PC-9 (cell line): Measurements from ENCODE around the gene CGB8. TPM values are rescaled to one million over a fixed set of nuclear protein-coding genes. Genes with fewer than 3 reads are reported as not detected.

Experiments
- BruUV-seq: library from RNA; stranded (reverse); fragments of 400-500 nt; replicated peaks from 2 replicates; lab custom pipeline; 2021; lab: Mats Ljungman, UMichigan
- CTCF ChIA-PET: fragments of 300-600 bp; sonication (Branson Sonifier 250); formaldehyde crosslinking; loops from one replicate; lab custom pipeline; 2022; ENCODE audit warnings: antibody characterized with exemption; lab: Charles Lee
- POLR2A ChIA-PET: fragments of 300-600 bp; sonication (Branson Sonifier 250); formaldehyde crosslinking; loops from one replicate; lab custom pipeline; 2022; ENCODE audit warnings: antibody characterized with exemption; ENCODE audit not compliant: unreplicated experiment; lab: Charles Lee
- DNase-seq, 2 experiments: peaks; one replicate each; pipeline versions ENCODE4 v3.0.0 to v3.0.0-alpha.2; 2015 to 2022; ENCODE audit warnings: mixed read lengths in 1 of 2
- H2AFZ ChIP-seq: fragments of 200-600 bp; sonication (generic); 2 replicates; pipeline ENCODE4 v1.8.1; 2017; ENCODE audit warnings: antibody characterized with exemption
- H3F3A ChIP-seq: fragments of 200-600 bp; sonication (generic); 2 replicates; pipeline ENCODE4 v1.8.1; 2017; ENCODE audit warnings: antibody characterized with exemption, mild to moderate bottlenecking, low read depth; ENCODE audit not compliant: insufficient read depth
- H3K27ac ChIP-seq: fragments of 200-600 bp; sonication (generic); 2 replicates; pipeline ENCODE4 v1.6.1; 2016; ENCODE audit warnings: mixed run types
- H3K27me3 ChIP-seq: fragments of 200-600 bp; sonication (generic); 2 replicates; pipeline ENCODE4 v1.6.1; 2016; ENCODE audit warnings: low read depth, mixed run types; ENCODE audit not compliant: insufficient read depth
- H3K36me3 ChIP-seq: fragments of 200-600 bp; sonication (generic); 2 replicates; pipeline ENCODE4 v1.6.1; 2016; ENCODE audit warnings: low read depth, mixed run types
- H3K4me1 ChIP-seq: fragments of 200-600 bp; sonication (generic); replicated peaks from 2 replicates; pipeline ENCODE4 v1.6.1; 2016; ENCODE audit warnings: mixed run types; ENCODE audit not compliant: insufficient read depth
- H3K4me2 ChIP-seq: fragments of 200-600 bp; sonication (generic); 2 replicates; pipeline ENCODE4 v1.6.1; 2017; ENCODE audit warnings: mixed run types
- H3K4me3 ChIP-seq: fragments of 200-600 bp; sonication (generic); 2 replicates; pipeline ENCODE4 v1.6.1; 2016; ENCODE audit warnings: mixed run types
- H3K79me2 ChIP-seq: fragments of 200-600 bp; sonication (generic); 2 replicates; pipeline ENCODE4 v1.6.1; 2017; ENCODE audit warnings: low read depth, mixed run types
- H3K9me2 ChIP-seq: fragments of 200-600 bp; sonication (generic); 2 replicates; pipeline ENCODE4 v1.8.1; 2017; ENCODE audit warnings: mild to moderate bottlenecking; ENCODE audit not compliant: insufficient read depth
- H3K9me3 ChIP-seq: fragments of 200-600 bp; sonication (generic); 2 replicates; pipeline ENCODE4 v1.8.1; 2016; ENCODE audit warnings: low read depth; ENCODE audit not compliant: insufficient read depth
- H4K20me1 ChIP-seq: fragments of 200-600 bp; sonication (generic); 2 replicates; pipeline ENCODE4 v1.8.1; 2017; ENCODE audit not compliant: insufficient read depth
- CTCF ChIP-seq: fragments of 200-600 bp; sonication (generic); conservative IDR thresholded peaks from 2 replicates; pipeline ENCODE4 v1.6.1; 2017; ENCODE audit warnings: mixed run types, antibody characterized with exemption, mild to moderate bottlenecking, moderate library complexity
- EZH2 ChIP-seq: fragments of 200-600 bp; sonication (generic); IDR thresholded peaks from 2 replicates; pipeline ENCODE4 v1.8.0; 2017; ENCODE audit warnings: antibody characterized with exemption, low read depth
- intact Hi-C: fragments of 100-400 bp; cut with micrococcal nuclease; formaldehyde crosslinking; loops from one replicate; pipeline ENCODE4 v1.10.0; 2022; ENCODE audit not compliant: unreplicated experiment
- total RNA-seq: library from RNA; stranded (reverse); gene quantifications from 2 replicates; pipeline ENCODE4 v1.2.3, GENCODE V29; 2021

The CGB8 gene
- total RNA-seq, 1 experiment from 2014 or later, result 1.0 TPM

GRCh38 chr19:49069026-49069425 is 20.1 kb upstream of the CGB8 start:
- Histone ChIP-seq H3K79me2 (no peaks in the 10 kb centered on the region), H3K36me3 (no peaks in the 10 kb centered on the region), H4K20me1 (no peaks in the 10 kb centered on the region), H3K27me3 (peaks cover 41% of the 10 kb centered on the region), H3F3A (peaks cover 21% of the 10 kb centered on the region; the same call in 1 of the 2 replicates), H2AFZ (no peak overlapping the region), H3K4me2 (no peak overlapping the region), H3K4me3 (no peak overlapping the region), H3K9me3 (no peaks in the 10 kb centered on the region), H3K9me2 (no peaks in the 10 kb centered on the region), H3K27ac (no peak overlapping the region), H3K4me1 (peaks cover 11% of the 10 kb centered on the region)
- no peak for DNase-seq
- no TSS peak for BruUV-seq
- TF ChIP-seq CTCF (no peak), EZH2 (no peak)
- POLR2A ChIA-PET, result no interaction called here
- intact Hi-C loops, result no loop called here
- CTCF ChIA-PET, result interaction anchor here (0.6 kb wide), 1 partner anchor 330 kb away, joined by 4 read pairs; no protein-coding TSS in a partner anchor

DNA sequence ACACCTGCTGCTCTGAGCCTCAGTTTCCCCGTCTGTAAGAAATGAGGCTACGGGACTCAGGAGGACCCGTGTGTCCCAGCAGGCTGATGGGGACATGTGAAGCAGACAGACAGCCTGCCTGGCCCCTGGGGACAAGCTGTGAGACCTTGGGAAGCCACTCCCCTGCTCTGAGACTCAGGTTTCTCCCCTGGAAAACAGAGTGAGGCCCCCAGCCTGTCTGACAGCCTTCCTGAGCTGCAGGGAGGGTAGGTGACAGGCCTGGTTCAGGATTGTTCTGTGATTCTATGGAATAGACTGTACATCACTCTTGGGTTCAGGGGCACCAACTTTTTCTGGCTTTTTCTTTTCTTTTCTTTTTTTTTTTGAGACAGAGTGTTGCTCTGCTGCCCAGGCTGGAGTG is 18.6 kb upstream of the CGB8 start:
- intact Hi-C loops, result no loop called here
- Histone ChIP-seq H3K9me2 (no peaks in the 10 kb centered on the region), H3K4me1 (peaks cover 7% of the 10 kb centered on the region; the same call in 1 of the 2 replicates), H3K36me3 (no peaks in the 10 kb centered on the region), H2AFZ (no peak overlapping the region), H3K4me2 (no peak overlapping the region), H3K27ac (no peak overlapping the region), H3F3A (peaks cover 31% of the 10 kb centered on the region; the same call in 1 of the 2 replicates), H3K9me3 (no peaks in the 10 kb centered on the region), H4K20me1 (no peaks in the 10 kb centered on the region), H3K27me3 (peaks cover 30% of the 10 kb centered on the region), H3K79me2 (no peaks in the 10 kb centered on the region), H3K4me3 (no peak overlapping the region)
- no TSS peak for BruUV-seq
- DNase-seq, result no peak
- TF ChIP-seq EZH2 (no peak), CTCF (no peak)
- POLR2A ChIA-PET, result no interaction called here
- CTCF ChIA-PET, result interaction anchor here (0.6 kb wide), 1 partner anchor 66 kb away, joined by 6 read pairs; no protein-coding TSS in a partner anchor

- no TSS peak for BruUV-seq
- H3K79me2 ChIP-seq, result no peaks in the 10 kb centered on the region
- DNase-seq, result no peak
- no peaks in the 10 kb centered on the region for H3K9me2 ChIP-seq
- no peak overlapping the region for H2AFZ ChIP-seq
- H3K4me3 ChIP-seq, result no peak overlapping the region
- intact Hi-C loops, result no loop called here
- H3K9me3 ChIP-seq, result no peaks in the 10 kb centered on the region
- no peak overlapping the region for H3K4me2 ChIP-seq
- ChIA-PET POLR2A (no interaction called here), CTCF (interaction anchor here (1.1 kb wide), 1 partner anchor 48 kb away, joined by 8 read pairs; no protein-coding TSS in a partner anchor)
- TF ChIP-seq CTCF (no peak), EZH2 (no peak)
- peaks cover 27% of the 10 kb centered on the region for H3K27me3 ChIP-seq
- no peak overlapping the region for H3K27ac ChIP-seq
- H3K36me3 ChIP-seq, result no peaks in the 10 kb centered on the region
- H4K20me1 ChIP-seq, result no peaks in the 10 kb centered on the region
- peaks cover 31% of the 10 kb centered on the region for H3F3A ChIP-seq
- peaks cover 7% of the 10 kb centered on the region; the same call in 1 of the 2 replicates for H3K4me1 ChIP-seq
Measured at GRCh38 chr19:49065905-49066512, 17.1 kb upstream of the CGB8 start.
